Tibial artery (tissue), 4 donors: Measurements from ENCODE around the gene ATP6V0E1.

Source experiments
- DNase-seq, 2 donors: peaks; one replicate each; pipeline ENCODE4 v3.0.0-alpha.2; 2019
- H3K27ac ChIP-seq, 2 donors: fragments of 200-600 bp; sonication (generic) in 1 of 2; 1 replicate in 1 of 2; 2 replicates in 1 of 2; pipeline ENCODE4 v1.5.1; 2018 to 2019; ENCODE audit warnings: mild to moderate bottlenecking in 1 of 2
- H3K27me3 ChIP-seq, 2 donors: fragments of 200-600 bp; sonication (generic) in 1 of 2; one replicate each; pipeline versions ENCODE4 v1.5.1 to v1.6.0; 2016 to 2019
- H3K36me3 ChIP-seq, 3 donors: fragments of 200-600 bp; sonication (generic) in 2 of 3; one replicate each; pipeline ENCODE4 v1.5.1; 2016 to 2019; ENCODE audit warnings: mild to moderate bottlenecking in 2 of 3
- H3K4me1 ChIP-seq, 4 donors: fragments of 200-600 bp; sonication (generic) in 2 of 4; 1 replicate in 3 of 4; 2 replicates in 1 of 4; pipeline ENCODE4 v1.5.1; 2016 to 2019
- H3K4me3 ChIP-seq, 2 donors: fragments of 200-600 bp; sonication (generic) in 1 of 2; 1 replicate in 1 of 2; 2 replicates in 1 of 2; pipeline ENCODE4 v1.5.1; 2018 to 2019; ENCODE audit warnings: mild to moderate bottlenecking in 2 of 2
- H3K9me3 ChIP-seq, 3 donors: fragments of 200-600 bp; sonication (generic) in 1 of 3; one replicate each; pipeline ENCODE4 v1.5.1; 2016 to 2019
- CTCF ChIP-seq, 2 experiments: fragments of 200-600 bp in 1 of 2; fragments of 450-650 bp in 1 of 2; IDR thresholded peaks; one replicate each; pipeline ENCODE4 v1.5.1; 2017 to 2019; ENCODE audit warnings: antibody characterized with exemption in 2 of 2, mild to moderate bottlenecking in 1 of 2, moderate library complexity in 1 of 2
- intact Hi-C: fragments of 100-400 bp; cut with DNase I; formaldehyde crosslinking; loops from one replicate; pipeline ENCODE4 v1.15.0; 2023; ENCODE audit warnings: low total_unique reads

ATP6V0E1 gene

GRCh38 chr5:172971482-172971881, 12.1 kb upstream of the ATP6V0E1 start:
- no peak for TF ChIP-seq CTCF (IDR thresholded peaks at IDR 0.05)
- H3K9me3 ChIP-seq = no peaks in the 10 kb centered on the region

GRCh38 chr5:172972552-172972951, 11.0 kb upstream of the ATP6V0E1 start:
- H3K36me3 ChIP-seq = peaks cover 9 to 25% (median 15%) of the 10 kb centered on the region in 3 donors
- H3K27me3 ChIP-seq = no peaks in the 10 kb centered on the region
- H3K27ac ChIP-seq = no peak overlapping the region
- H3K4me3 ChIP-seq = no peak overlapping the region
- H3K9me3 ChIP-seq = no peaks in the 10 kb centered on the region
- intact Hi-C loops = no loop called here
- H3K4me1 ChIP-seq = no peaks in the 10 kb centered on the region
- TF ChIP-seq CTCF (IDR thresholded peaks at IDR 0.05) = no peak
- no peak for DNase-seq

More at GRCh38 chr5:172971482-172971881, 12.1 kb upstream of the ATP6V0E1 start:
- Histone ChIP-seq H3K4me1 (no peaks in the 10 kb centered on the region), H3K27ac (no peak overlapping the region), H3K36me3 (peaks cover 9 to 30% (median 15%) of the 10 kb centered on the region in 3 donors), H3K27me3 (no peaks in the 10 kb centered on the region), H3K4me3 (no peak overlapping the region)
- intact Hi-C loops = no loop called here
- DNase-seq = no peak

- no peaks in the 10 kb centered on the region for H3K4me1 ChIP-seq
- H3K27ac ChIP-seq = no peak overlapping the region
- H3K4me3 ChIP-seq = no peak overlapping the region
- intact Hi-C loops = no loop called here
- DNase-seq = no peak
- TF ChIP-seq CTCF (IDR thresholded peaks at IDR 0.05) = no peak
- peaks cover 9 to 22% (median 15%) of the 10 kb centered on the region in 3 donors for H3K36me3 ChIP-seq
- H3K27me3 ChIP-seq = no peaks in the 10 kb centered on the region
- H3K9me3 ChIP-seq = no peaks in the 10 kb centered on the region
Measured at GRCh38 chr5:172973127-172973916, 10.2 kb upstream of the ATP6V0E1 start.

GRCh38 chr5:172973931-172974330, 9.6 kb upstream of the ATP6V0E1 start:
- H3K27me3 ChIP-seq = no peaks in the 10 kb centered on the region
- H3K4me3 ChIP-seq = no peak overlapping the region
- no peaks in the 10 kb centered on the region for H3K4me1 ChIP-seq
- no peak for TF ChIP-seq CTCF (IDR thresholded peaks at IDR 0.05)
- DNase-seq = no peak
- intact Hi-C loops = no loop called here
- no peaks in the 10 kb centered on the region for H3K9me3 ChIP-seq
- no peak overlapping the region for H3K27ac ChIP-seq
- H3K36me3 ChIP-seq = peaks cover 9 to 16% (median 13%) of the 10 kb centered on the region in 3 donors

GRCh38 chr5:172975289-172975688, 8.3 kb upstream of the ATP6V0E1 start:
- Histone ChIP-seq H3K27me3 (no peaks in the 10 kb centered on the region), H3K9me3 (no peaks in the 10 kb centered on the region), H3K27ac (no peak overlapping the region), H3K4me1 (no peaks in the 10 kb centered on the region), H3K4me3 (no peak overlapping the region), H3K36me3 (peaks cover 0 to 2% (median 0%) of the 10 kb centered on the region in 3 donors)
- intact Hi-C loops = no loop called here
- no peak for TF ChIP-seq CTCF (IDR thresholded peaks at IDR 0.05)
- no peak for DNase-seq
